Heart left ventricle (tissue), 13 donors: ENCODE results near the gene TEK.

ENCODE experiments used
- POLR2A ChIP-seq, 2 donors: fragments of 450-650 bp; IDR thresholded peaks; one replicate each; pipeline ENCODE4 v1.6.1; 2017; ENCODE audit warnings: antibody characterized with exemption in 2 of 2, mild to moderate bottlenecking in 2 of 2, moderate library complexity in 2 of 2
- TF ChIP-seq, protein P1 (sequence below), 12 donors: fragments of 200-600 bp; sonication (generic) in 4 of 12; IDR thresholded peaks; one replicate each; pipeline versions ENCODE4 v1.5.0 to v1.8.0; 2018 to 2022; ENCODE audit warnings: antibody characterized with exemption in 12 of 12, mild to moderate bottlenecking in 5 of 12
- donor health status: ischemic (EF 13 %, LVEDD 7.1; RV severe dilation, severe dysfunction).
- donor health status: DM: no; HTN: yes; CAD: no.
- donor health status: DM: no; HTN: no; CAD: no.
- donor health status: ischemic (EF 25% LVEDD 6.9; RV normal size, moderate dysfunction).
- donor health status: ischemic (EF 25% LVEDD 5.7; RV mildly dilated, moderate dysfunction).
- donor health status: ischemic (EF 35%, LVEDD 5.7; RV mildly dilated, moderate dysfunction).
- donor health status: nonischemic (EF 11% LVEDD 7.7; RV severe dilation, severe dysfunction).
- donor health status: DM: yes; HTN: yes; CAD: no.
- donor health status: PGD.
- donor health status: ischemic (EF 29% LVEDD 5.4; RV normal size, mild dysfunction).
- donor health status: nonischemic (EF 23%, LVEDD 6.1; RV moderate dilation, normal function).

DNA sequence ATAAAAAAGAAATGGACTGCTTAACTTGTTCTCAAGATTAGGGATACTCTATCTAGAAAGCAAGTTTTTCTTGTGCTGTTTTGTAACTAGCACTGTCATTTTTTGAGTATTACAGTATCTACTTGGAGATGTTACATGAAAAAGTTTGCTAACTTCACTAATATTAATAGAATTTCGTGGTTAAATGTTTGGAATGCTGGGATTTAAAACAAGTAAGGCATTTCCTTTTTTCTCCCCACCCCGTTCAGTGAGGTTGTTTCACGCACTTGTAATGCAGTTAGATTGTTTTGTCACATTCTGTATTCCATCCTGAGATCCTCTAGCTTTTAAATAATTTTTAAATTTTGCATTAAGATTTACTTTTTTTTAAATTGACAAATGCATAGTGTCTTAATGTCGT is 20.0 kb upstream of the TEK start:
- TF ChIP-seq POLR2A (IDR thresholded peaks at IDR 0.05) = no peak
- TF ChIP-seq, protein P1, sequence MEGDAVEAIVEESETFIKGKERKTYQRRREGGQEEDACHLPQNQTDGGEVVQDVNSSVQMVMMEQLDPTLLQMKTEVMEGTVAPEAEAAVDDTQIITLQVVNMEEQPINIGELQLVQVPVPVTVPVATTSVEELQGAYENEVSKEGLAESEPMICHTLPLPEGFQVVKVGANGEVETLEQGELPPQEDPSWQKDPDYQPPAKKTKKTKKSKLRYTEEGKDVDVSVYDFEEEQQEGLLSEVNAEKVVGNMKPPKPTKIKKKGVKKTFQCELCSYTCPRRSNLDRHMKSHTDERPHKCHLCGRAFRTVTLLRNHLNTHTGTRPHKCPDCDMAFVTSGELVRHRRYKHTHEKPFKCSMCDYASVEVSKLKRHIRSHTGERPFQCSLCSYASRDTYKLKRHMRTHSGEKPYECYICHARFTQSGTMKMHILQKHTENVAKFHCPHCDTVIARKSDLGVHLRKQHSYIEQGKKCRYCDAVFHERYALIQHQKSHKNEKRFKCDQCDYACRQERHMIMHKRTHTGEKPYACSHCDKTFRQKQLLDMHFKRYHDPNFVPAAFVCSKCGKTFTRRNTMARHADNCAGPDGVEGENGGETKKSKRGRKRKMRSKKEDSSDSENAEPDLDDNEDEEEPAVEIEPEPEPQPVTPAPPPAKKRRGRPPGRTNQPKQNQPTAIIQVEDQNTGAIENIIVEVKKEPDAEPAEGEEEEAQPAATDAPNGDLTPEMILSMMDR (IDR thresholded peaks at IDR 0.05) = no peak
